Measurements from ENCODE around the gene P3H4.

Gene P3H4

GRCh38 chr17:41769346-41769862 is 42.3 kb downstream of the P3H4 start:
- DNase-seq = no peak

DNA sequence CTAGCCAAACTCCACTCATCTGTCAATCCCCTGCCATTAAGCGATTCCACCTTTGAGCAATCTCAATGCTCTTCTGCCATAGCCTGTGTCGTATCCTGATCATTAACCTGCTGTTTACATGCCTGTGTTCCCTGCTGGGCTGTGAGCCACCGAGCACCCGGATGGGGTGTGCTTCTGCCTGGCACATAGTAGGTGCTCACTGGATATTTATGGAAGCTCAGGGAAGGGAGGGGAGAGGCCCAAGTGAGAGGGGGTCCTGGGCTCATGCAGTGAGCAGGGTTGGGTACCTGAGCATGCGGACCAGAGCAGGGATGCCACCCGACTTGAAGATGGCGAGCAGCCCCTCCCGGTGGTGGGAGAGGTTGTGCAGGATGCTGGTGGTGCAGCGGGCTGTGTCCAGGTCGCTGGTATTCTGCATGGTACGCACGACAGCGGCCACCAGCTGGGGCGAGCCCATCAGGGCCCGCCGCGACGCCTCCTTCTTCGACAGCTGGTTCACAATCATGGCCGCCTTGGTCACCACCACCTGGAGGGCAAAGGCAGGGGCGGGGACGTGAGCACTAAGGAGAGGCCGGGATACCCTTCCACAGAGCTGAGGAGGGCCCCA is 43.0 kb downstream of the P3H4 start:
- no peak for DNase-seq

- DNase-seq = no peak
Observed at GRCh38 chr17:41767324-41768042, 44.3 kb downstream of the P3H4 start.

GRCh38 chr17:41766135-41766534 is 45.6 kb downstream of the P3H4 start:
- DNase-seq = no peak

- no peak for DNase-seq
Observed at GRCh38 chr17:41763327-41763726, 48.4 kb downstream of the P3H4 start.

DNA sequence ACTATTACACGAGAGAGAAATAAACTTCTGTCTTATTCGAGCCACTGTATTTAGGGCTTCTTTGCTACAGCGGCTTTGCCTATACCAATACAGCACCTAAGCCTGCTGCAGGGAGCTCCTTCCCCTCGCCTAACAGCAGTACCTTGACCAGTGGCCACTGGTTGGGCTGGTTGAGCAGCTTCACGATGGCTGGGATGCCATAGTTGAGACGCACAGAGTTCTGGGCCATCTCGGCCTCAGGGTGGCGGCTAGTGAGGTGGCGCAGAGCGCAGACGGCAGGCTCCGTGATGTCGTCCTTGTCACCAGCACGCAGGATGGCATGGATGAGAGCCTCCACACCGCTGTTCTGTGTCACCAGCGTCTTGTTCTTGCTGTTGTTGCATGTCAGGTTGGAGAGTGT is 48.9 kb downstream of the P3H4 start:
- DNase-seq = no peak

DNA sequence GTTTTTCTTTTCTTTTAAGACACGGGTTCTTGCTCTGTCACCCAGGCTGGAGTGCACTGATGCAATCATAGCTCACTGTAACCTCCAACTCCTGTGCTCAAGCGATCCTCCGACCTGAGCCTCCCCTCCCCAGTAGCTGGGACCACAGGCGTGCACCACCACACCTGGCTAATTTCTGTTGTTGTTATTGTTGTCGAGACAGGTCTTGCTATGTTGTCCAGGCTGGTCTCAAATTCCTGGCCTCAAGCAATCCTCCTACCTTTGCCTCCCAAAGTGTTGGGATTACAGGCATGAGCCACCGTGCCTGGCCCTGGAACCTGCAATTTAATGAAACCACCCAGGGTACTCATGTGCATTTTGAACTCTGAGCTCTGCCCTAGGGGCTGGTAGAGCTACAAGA is 49.4 kb downstream of the P3H4 start:
- no peak for DNase-seq

GRCh38 chr17:41760878-41761277 is 50.9 kb downstream of the P3H4 start:
- no peak for DNase-seq

DNA sequence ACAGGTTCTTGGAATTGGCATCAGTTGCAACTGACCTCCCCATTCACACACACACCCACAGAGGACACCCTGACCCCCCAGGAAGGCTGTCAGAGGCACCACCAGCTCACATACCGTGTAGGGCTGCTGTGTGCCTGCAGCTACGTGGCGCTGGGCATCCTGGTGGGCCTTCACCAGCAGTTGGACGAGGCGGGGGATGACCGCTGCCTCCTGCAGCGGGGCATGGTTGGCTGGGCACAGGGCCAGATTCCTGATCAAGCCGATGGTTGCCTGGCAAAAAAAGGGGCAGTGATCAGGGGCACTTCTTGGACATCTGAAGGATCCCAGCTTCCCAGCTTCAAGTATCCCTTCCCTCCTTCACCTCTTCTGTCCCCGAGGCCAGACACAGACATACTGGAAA is 53.1 kb downstream of the P3H4 start:
- DNase-seq = no peak

DNA sequence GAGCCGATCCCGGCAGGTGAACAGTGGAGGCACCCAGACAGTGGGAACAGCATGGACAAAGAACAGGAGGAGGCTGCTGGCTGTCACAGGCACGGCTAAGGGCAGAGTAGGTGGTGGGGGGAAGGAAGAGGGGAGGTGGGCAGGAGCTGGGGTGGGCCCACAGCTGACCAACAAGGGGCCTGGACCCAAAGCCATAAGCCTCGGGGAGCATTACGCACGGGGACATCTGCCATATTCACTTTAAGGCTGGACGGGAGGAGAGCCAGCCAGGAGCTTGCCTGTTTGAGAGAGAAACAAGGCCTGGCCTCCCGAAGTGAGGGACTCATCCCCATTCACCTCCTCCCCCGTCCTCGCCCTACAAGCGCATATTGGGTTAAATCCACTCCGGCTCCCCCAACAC is 57.7 kb downstream of the P3H4 start:
- no peak for DNase-seq

Measured in Kasumi-1 (cell line).